GM19455 (cell line): ENCODE measurements around the gene SHH.

ENCODE experiments used
- ATAC-seq: cut with Tn5 transposase; IDR thresholded peaks from one replicate; pipeline ENCODE4 v1.9.1; 2021; ENCODE audit not compliant: unreplicated experiment

SHH gene

GRCh38 chr7:155807789-155808548 lies 4.3 kb downstream of the SHH start:
- no peak for ATAC-seq

GRCh38 chr7:155807065-155807671 lies 5.1 kb downstream of the SHH start:
- ATAC-seq = no peak

GRCh38 chr7:155806096-155806871 lies 6.0 kb downstream of the SHH start:
- no peak for ATAC-seq

- no peak for ATAC-seq
Measured at GRCh38 chr7:155805826-155806095, 6.5 kb downstream of the SHH start.

- no peak for ATAC-seq
Measured at GRCh38 chr7:155804897-155805825, 7.1 kb downstream of the SHH start.

GRCh38 chr7:155804431-155804831 lies 7.8 kb downstream of the SHH start:
- ATAC-seq = no peak

GRCh38 chr7:155803418-155804376 lies 8.6 kb downstream of the SHH start:
- no peak for ATAC-seq

- no peak for ATAC-seq
Measured at GRCh38 chr7:155802906-155803417, 9.3 kb downstream of the SHH start.

GRCh38 chr7:155802291-155802690 lies 10.0 kb downstream of the SHH start:
- no peak for ATAC-seq

GRCh38 chr7:155800741-155801267 lies 11.5 kb downstream of the SHH start:
- no peak for ATAC-seq

- no peak for ATAC-seq
Measured at GRCh38 chr7:155800301-155800700, 12.0 kb downstream of the SHH start.

- ATAC-seq = no peak
Measured at GRCh38 chr7:155799514-155799913, 12.7 kb downstream of the SHH start.

GRCh38 chr7:155798673-155799439 lies 13.4 kb downstream of the SHH start:
- no peak for ATAC-seq

- no peak for ATAC-seq
Measured at GRCh38 chr7:155797262-155798250, 14.7 kb downstream of the SHH start.

GRCh38 chr7:155796381-155797261 lies 15.6 kb downstream of the SHH start:
- ATAC-seq = no peak

GRCh38 chr7:155795951-155796350 lies 16.3 kb downstream of the SHH start:
- no peak for ATAC-seq

GRCh38 chr7:155795401-155795800 lies 16.9 kb downstream of the SHH start:
- ATAC-seq = no peak
